Keratinocyte (primary cell): ENCODE results near the gene LCTL. TPM values are rescaled to one million over a fixed set of nuclear protein-coding genes. Genes with fewer than 3 reads are reported as not detected.

Experiments used
- DNase-seq: peaks from one replicate; pipeline ENCODE4 v3.0.0-alpha.2; 2011; ENCODE audit warnings: low read depth, missing footprints, low spot score
- FAIRE-seq: peaks from 2 replicates; lab custom pipeline; 2011; peaks lifted over from hg19 to GRCh38; lab: Jason Lieb, UNC
- H2AFZ ChIP-seq: 2 replicates; pipeline ENCODE4 v1.6.0; 2012; ENCODE audit warnings: low read length, control low read depth, inconsistent platforms; ENCODE audit not compliant: control insufficient read depth
- H3K27ac ChIP-seq: 2 replicates; pipeline ENCODE4 v1.5.1; 2011; ENCODE audit warnings: low read length; ENCODE audit not compliant: control insufficient read depth, insufficient read depth
- H3K27me3 ChIP-seq: 3 replicates; pipeline ENCODE4 v1.6.0; 2011; ENCODE audit warnings: low read length; ENCODE audit not compliant: control insufficient read depth, insufficient read depth; ENCODE audit errors: extremely low read depth
- H3K36me3 ChIP-seq, 2 experiments: 2 replicates in 1 of 2; 3 replicates in 1 of 2; pipeline ENCODE4 v1.5.1; 2011; ENCODE audit warnings: low read length in 2 of 2, mild to moderate bottlenecking in 1 of 2; ENCODE audit not compliant: control insufficient read depth in 2 of 2, insufficient read depth in 2 of 2; ENCODE audit errors: extremely low read depth in 1 of 2
- H3K4me1 ChIP-seq: 3 replicates; pipeline ENCODE4 v1.5.1; 2011; ENCODE audit warnings: low read length; ENCODE audit not compliant: control insufficient read depth, insufficient read depth; ENCODE audit errors: extremely low read depth
- H3K4me2 ChIP-seq: 3 replicates; pipeline ENCODE4 v1.6.0; 2011; ENCODE audit warnings: low read depth, low read length; ENCODE audit not compliant: control insufficient read depth, insufficient read depth; ENCODE audit errors: extremely low read depth
- H3K4me3 ChIP-seq, 3 experiments: fragments of 200-600 bp in 1 of 3; sonication (generic) in 1 of 3; 2 replicates in 2 of 3; 3 replicates in 1 of 3; pipeline ENCODE4 v1.5.1; 2011 to 2016; ENCODE audit warnings: low read length in 3 of 3, mild to moderate bottlenecking in 3 of 3, control low read depth in 2 of 3, inconsistent platforms in 1 of 3, low read depth in 1 of 3, mixed read lengths in 1 of 3, mixed run types in 1 of 3, moderate library complexity in 1 of 3; ENCODE audit not compliant: control insufficient read depth in 2 of 3, insufficient read depth in 2 of 3; ENCODE audit errors: extremely low read depth in 1 of 3
- H3K79me2 ChIP-seq: 2 replicates; pipeline ENCODE4 v1.6.0; 2012; ENCODE audit warnings: low read length; ENCODE audit not compliant: control insufficient read depth, insufficient read depth
- H3K9ac ChIP-seq: 3 replicates; pipeline ENCODE4 v1.6.0; 2011; ENCODE audit warnings: low read length; ENCODE audit not compliant: control insufficient read depth, insufficient read depth; ENCODE audit errors: extremely low read depth
- H3K9me1 ChIP-seq: 3 replicates; pipeline ENCODE4 v1.6.0; 2011; ENCODE audit warnings: low read length; ENCODE audit not compliant: control insufficient read depth, insufficient read depth; ENCODE audit errors: extremely low read depth
- H3K9me3 ChIP-seq: 2 replicates; pipeline ENCODE4 v1.5.1; 2012; ENCODE audit warnings: low read depth, low read length; ENCODE audit not compliant: control insufficient read depth
- H4K20me1 ChIP-seq: 3 replicates; pipeline ENCODE4 v1.6.0; 2011; ENCODE audit warnings: low read length; ENCODE audit not compliant: control insufficient read depth, insufficient read depth; ENCODE audit errors: extremely low read depth
- EZH2 ChIP-seq: IDR thresholded peaks from one replicate; pipeline ENCODE4 v1.6.1; 2012; ENCODE audit warnings: inconsistent platforms, mild to moderate bottlenecking, low read length, moderate library complexity
- dilution Hi-C: fragments of 300-500 bp; cut with MboI; formaldehyde crosslinking; loops from one replicate; pipeline ENCODE4 v1.7.0; 2020; ENCODE audit warnings: low sequenced_read_pairs; ENCODE audit not compliant: extremely low pct_ligation_motif_present
- polyA plus RNA-seq, 5 experiments: library from polyadenylated mRNA; depleted of rRNA in 3 of 5; stranded (reverse) in 3 of 5; stranded (forward) in 1 of 5; unstranded in 1 of 5; fragments of >200 nt; gene quantifications; 1 replicate in 1 of 5; 2 replicates in 3 of 5; 3 replicates in 1 of 5; pipeline versions ENCODE4 v1.2.1 to v1.2.3, GENCODE V29; 2011 to 2012; ENCODE audit warnings: missing spikeins in 2 of 5, low read depth in 1 of 5, low replicate concordance in 1 of 5
- TF ChIP-seq, protein P1 (sequence below), 3 experiments: IDR thresholded peaks in 1 of 3; conservative IDR thresholded peaks in 1 of 3; optimal IDR thresholded peaks in 1 of 3; 2 replicates in 2 of 3; 3 replicates in 1 of 3; pipeline versions ENCODE3 to v1.5.1; 2011; ENCODE audit warnings: low read length in 3 of 3, mild to moderate bottlenecking in 3 of 3, moderate library complexity in 2 of 3, control low read depth in 1 of 3, inconsistent platforms in 1 of 3; ENCODE audit not compliant: insufficient read depth in 2 of 3; ENCODE audit errors: extremely low read depth in 1 of 3

LCTL gene
- polyA plus RNA-seq, 1 donor (not counting 4 experiments of a cell fraction or from before 2014, with no cell fraction given) = 0.38 TPM

DNA sequence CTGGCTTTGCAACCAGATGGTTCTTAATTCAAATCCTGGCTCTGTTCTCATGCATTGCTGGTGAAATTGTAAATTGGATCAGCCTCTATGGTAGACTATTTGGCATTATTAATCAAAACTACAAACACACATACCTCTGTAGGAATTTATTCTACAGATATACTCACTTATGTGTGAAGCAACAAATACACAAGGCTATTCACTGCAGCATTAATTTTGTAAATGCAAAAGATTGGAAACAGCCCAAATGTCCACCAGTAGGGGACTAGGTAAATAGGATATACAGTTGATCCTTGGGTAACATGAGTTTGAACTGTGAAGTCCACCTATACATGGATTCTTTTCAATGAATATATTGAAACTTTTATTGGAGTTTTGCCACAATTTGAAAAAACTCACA, 29.5 kb upstream of the LCTL start:
- H3K27ac ChIP-seq = no peak overlapping the region
- H3K27me3 ChIP-seq = peaks cover 3% of the 10 kb centered on the region
- no peaks in the 10 kb centered on the region for H3K9me1 ChIP-seq
- no peak overlapping the region for H3K9ac ChIP-seq
- DNase-seq = no peak
- H3K4me3 ChIP-seq = no peak overlapping the region
- H3K36me3 ChIP-seq = no peaks in the 10 kb centered on the region
- H3K79me2 ChIP-seq = no peaks in the 10 kb centered on the region
- no peaks in the 10 kb centered on the region for H3K4me1 ChIP-seq
- no peak for FAIRE-seq
- no peak for TF ChIP-seq EZH2
- no peak overlapping the region for H3K4me2 ChIP-seq
- dilution Hi-C loops = no loop called here
- no peaks in the 10 kb centered on the region for H4K20me1 ChIP-seq
- H2AFZ ChIP-seq = no peak overlapping the region
- no peaks in the 10 kb centered on the region for H3K9me3 ChIP-seq

DNA sequence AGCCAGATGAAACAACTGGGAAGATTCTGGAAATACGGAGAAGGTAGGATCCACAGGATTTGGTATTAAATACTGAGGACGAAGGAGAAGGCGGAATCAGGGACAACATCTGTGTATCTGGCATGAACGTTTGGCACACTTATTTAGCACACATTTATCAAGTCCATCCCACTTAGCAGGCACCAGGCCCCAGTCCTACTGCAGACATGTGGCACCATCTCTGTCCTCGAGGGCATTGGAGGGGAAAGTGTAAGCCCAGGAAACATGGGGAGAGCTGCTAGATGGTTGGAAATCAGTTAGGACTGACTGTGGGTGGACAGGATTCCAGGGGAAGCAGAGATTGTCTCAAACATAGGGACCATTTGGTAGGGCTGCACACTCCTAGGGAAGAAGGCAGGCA, 29.0 kb upstream of the LCTL start:
- Histone ChIP-seq H3K27ac (no peak overlapping the region), H3K4me2 (no peak overlapping the region), H3K79me2 (no peaks in the 10 kb centered on the region), H2AFZ (no peak overlapping the region), H3K36me3 (no peaks in the 10 kb centered on the region), H3K9ac (no peak overlapping the region), H3K9me3 (no peaks in the 10 kb centered on the region), H3K27me3 (no peaks in the 10 kb centered on the region), H3K9me1 (no peaks in the 10 kb centered on the region), H3K4me3 (no peak overlapping the region), H3K4me1 (no peaks in the 10 kb centered on the region), H4K20me1 (no peaks in the 10 kb centered on the region)
- TF ChIP-seq, protein P1, sequence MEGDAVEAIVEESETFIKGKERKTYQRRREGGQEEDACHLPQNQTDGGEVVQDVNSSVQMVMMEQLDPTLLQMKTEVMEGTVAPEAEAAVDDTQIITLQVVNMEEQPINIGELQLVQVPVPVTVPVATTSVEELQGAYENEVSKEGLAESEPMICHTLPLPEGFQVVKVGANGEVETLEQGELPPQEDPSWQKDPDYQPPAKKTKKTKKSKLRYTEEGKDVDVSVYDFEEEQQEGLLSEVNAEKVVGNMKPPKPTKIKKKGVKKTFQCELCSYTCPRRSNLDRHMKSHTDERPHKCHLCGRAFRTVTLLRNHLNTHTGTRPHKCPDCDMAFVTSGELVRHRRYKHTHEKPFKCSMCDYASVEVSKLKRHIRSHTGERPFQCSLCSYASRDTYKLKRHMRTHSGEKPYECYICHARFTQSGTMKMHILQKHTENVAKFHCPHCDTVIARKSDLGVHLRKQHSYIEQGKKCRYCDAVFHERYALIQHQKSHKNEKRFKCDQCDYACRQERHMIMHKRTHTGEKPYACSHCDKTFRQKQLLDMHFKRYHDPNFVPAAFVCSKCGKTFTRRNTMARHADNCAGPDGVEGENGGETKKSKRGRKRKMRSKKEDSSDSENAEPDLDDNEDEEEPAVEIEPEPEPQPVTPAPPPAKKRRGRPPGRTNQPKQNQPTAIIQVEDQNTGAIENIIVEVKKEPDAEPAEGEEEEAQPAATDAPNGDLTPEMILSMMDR (optimal IDR thresholded peaks at IDR 0.05 in 1 of 3, IDR thresholded peaks at IDR 0.05 in 1 of 3, conservative IDR thresholded peaks at IDR 0.05 in 1 of 3; ENCODE audit: extremely low read depth in 1 of 3, insufficient read depth in 2 of 3, low read length in 3 of 3) = no peak
- TF ChIP-seq EZH2 = no peak
- DNase-seq (no peak), FAIRE-seq (no peak)
- dilution Hi-C loops = no loop called here

- no peak overlapping the region for H3K4me2 ChIP-seq
- no peaks in the 10 kb centered on the region for H3K9me1 ChIP-seq
- no peak for TF ChIP-seq EZH2
- TF ChIP-seq, protein P1 (optimal IDR thresholded peaks at IDR 0.05 in 1 of 3, IDR thresholded peaks at IDR 0.05 in 1 of 3, conservative IDR thresholded peaks at IDR 0.05 in 1 of 3; ENCODE audit: extremely low read depth in 1 of 3, insufficient read depth in 2 of 3, low read length in 3 of 3) = peak in 1 of 3 experiments; percentile 63
- no peak overlapping the region for H3K9ac ChIP-seq
- H3K79me2 ChIP-seq = no peaks in the 10 kb centered on the region
- FAIRE-seq (no peak), DNase-seq (no peak)
- H3K27ac ChIP-seq = no peak overlapping the region
- H4K20me1 ChIP-seq = no peaks in the 10 kb centered on the region
- H3K4me1 ChIP-seq = no peaks in the 10 kb centered on the region
- no peaks in the 10 kb centered on the region for H3K36me3 ChIP-seq
- H3K27me3 ChIP-seq = no peaks in the 10 kb centered on the region
- H3K4me3 ChIP-seq = no peak overlapping the region
- no peaks in the 10 kb centered on the region for H3K9me3 ChIP-seq
- dilution Hi-C loops = no loop called here
- H2AFZ ChIP-seq = no peak overlapping the region
These were observed 28.5 kb upstream of the LCTL start for GRCh38 chr15:66594344-66594743.
